HG03159 (cell line): Measurements from ENCODE around the gene DIP2C.
"Not testable (repeated sequence)": the region's sequence is repeated elsewhere in the genome, so short reads cannot be mapped to it uniquely, and the experiment has no call there.

ENCODE experiments used
- ATAC-seq: cut with Tn5 transposase; IDR thresholded peaks from one replicate; pipeline ENCODE4 v1.9.1; 2021; ENCODE audit warnings: mild to moderate bottlenecking, moderate library complexity; ENCODE audit not compliant: unreplicated experiment

The DIP2C gene

GRCh38 chr10:370449-370825 lies 319.0 kb downstream of the DIP2C start:
- ATAC-seq = no peak

- no peak for ATAC-seq
Measured at GRCh38 chr10:369684-370448, 319.6 kb downstream of the DIP2C start.

- no peak for ATAC-seq
Measured at GRCh38 chr10:369221-369683, 320.2 kb downstream of the DIP2C start.

- no peak for ATAC-seq
Measured at GRCh38 chr10:368579-369220, 320.8 kb downstream of the DIP2C start.

- ATAC-seq = not testable (repeated sequence)
Measured at GRCh38 chr10:368107-368506, 321.4 kb downstream of the DIP2C start.

GRCh38 chr10:367636-368035 lies 321.8 kb downstream of the DIP2C start:
- no peak for ATAC-seq

- no peak for ATAC-seq
Measured at GRCh38 chr10:366186-366585, 323.3 kb downstream of the DIP2C start.

- ATAC-seq = no peak
Measured at GRCh38 chr10:364267-364775, 325.1 kb downstream of the DIP2C start.

GRCh38 chr10:363152-363551 lies 326.3 kb downstream of the DIP2C start:
- ATAC-seq = no peak

GRCh38 chr10:361203-362081 lies 328.0 kb downstream of the DIP2C start:
- ATAC-seq = no peak

- no peak for ATAC-seq
Measured at GRCh38 chr10:360653-361052, 328.8 kb downstream of the DIP2C start.

- no peak for ATAC-seq
Measured at GRCh38 chr10:359762-360161, 329.7 kb downstream of the DIP2C start.

GRCh38 chr10:359093-359492 lies 330.4 kb downstream of the DIP2C start:
- no peak for ATAC-seq

GRCh38 chr10:357201-357950 lies 332.1 kb downstream of the DIP2C start:
- no peak for ATAC-seq

GRCh38 chr10:356452-356851 lies 333.0 kb downstream of the DIP2C start:
- ATAC-seq = no peak

- no peak for ATAC-seq
Measured at GRCh38 chr10:354901-355617, 334.4 kb downstream of the DIP2C start.

- no peak for ATAC-seq
Measured at GRCh38 chr10:352476-353235, 336.8 kb downstream of the DIP2C start.

- no peak for ATAC-seq
Measured at GRCh38 chr10:351770-352334, 337.6 kb downstream of the DIP2C start.

- ATAC-seq = no peak
Measured at GRCh38 chr10:350981-351501, 338.4 kb downstream of the DIP2C start.
